ENCODE results near the gene PRTN3.
A peak's percentile ranks its signal among the peaks of the same experiment; 100 is the strongest.

The PRTN3 gene

GRCh38 chr19:795691-796581 lies 44.9 kb upstream of the PRTN3 start:
- peak; percentile 24 for DNase-seq (ENCODE audit: low spot score)
- no peak for TF ChIP-seq CTCF (IDR thresholded peaks at IDR 0.05; ENCODE audit: extremely low read depth, insufficient read depth, missing control alignments)

GRCh38 chr19:796692-797527 lies 43.9 kb upstream of the PRTN3 start, which contains the start of gene PTBP1:
TSS of gene PTBP1 (plus strand) at chr19:797452. CDS start at chr19:797498, 46 bp downstream.
- DNase-seq (ENCODE audit: low spot score) = peak; percentile 100
- TF ChIP-seq CTCF (IDR thresholded peaks at IDR 0.05; ENCODE audit: extremely low read depth, insufficient read depth, missing control alignments) = no peak
- in situ Hi-C loops (cut with MboI; ENCODE audit: low pct_unique_long_range_greater_than_20kb, low sequenced_read_pairs, unreplicated experiment) = no loop called here

More at GRCh38 chr19:795691-796581, 44.9 kb upstream of the PRTN3 start:
- in situ Hi-C loops (cut with MboI; ENCODE audit: low pct_unique_long_range_greater_than_20kb, low sequenced_read_pairs, unreplicated experiment) = no loop called here

- no peak for TF ChIP-seq CTCF (IDR thresholded peaks at IDR 0.05; ENCODE audit: extremely low read depth, insufficient read depth, missing control alignments)
- peak; percentile 100 for DNase-seq (ENCODE audit: low spot score)
- in situ Hi-C loops (cut with MboI; ENCODE audit: low pct_unique_long_range_greater_than_20kb, low sequenced_read_pairs, unreplicated experiment) = no loop called here
Observed at GRCh38 chr19:797528-798414, 43.0 kb upstream of the PRTN3 start.

GRCh38 chr19:798415-799075 lies 42.3 kb upstream of the PRTN3 start:
- TF ChIP-seq CTCF (IDR thresholded peaks at IDR 0.05; ENCODE audit: extremely low read depth, insufficient read depth, missing control alignments) = no peak
- DNase-seq (ENCODE audit: low spot score) = no peak
- in situ Hi-C loops (cut with MboI; ENCODE audit: low pct_unique_long_range_greater_than_20kb, low sequenced_read_pairs, unreplicated experiment) = no loop called here

- DNase-seq (ENCODE audit: low spot score) = no peak
- peak; percentile 8 for TF ChIP-seq CTCF (IDR thresholded peaks at IDR 0.05; ENCODE audit: extremely low read depth, insufficient read depth, missing control alignments)
- in situ Hi-C loops (cut with MboI; ENCODE audit: low pct_unique_long_range_greater_than_20kb, low sequenced_read_pairs, unreplicated experiment) = no loop called here
Observed at GRCh38 chr19:799076-799881, 41.5 kb upstream of the PRTN3 start.

Data from GM13977 (cell line).